NT2/D1 (cell line): ENCODE measurements around the gene ANAPC2.

Experiments used
- SUZ12 ChIP-seq: IDR thresholded peaks from 2 replicates; pipeline ENCODE4 v1.6.1; 2011; ENCODE audit not compliant: insufficient read length, insufficient read depth; ENCODE audit errors: extremely low read depth
- YY1 ChIP-seq: IDR thresholded peaks from 2 replicates; pipeline ENCODE4 v1.6.1; 2011; ENCODE audit not compliant: insufficient read length, insufficient read depth

- TF ChIP-seq YY1: no peak
- TF ChIP-seq SUZ12: no peak
Measured at GRCh38 chr9:137127301-137128157, 60.8 kb downstream of the ANAPC2 start.
